ENCODE results near the gene RAB33A. TPM values are rescaled to one million over a fixed set of nuclear protein-coding genes. Genes with fewer than 3 reads are reported as not detected.

The RAB33A gene
- total and polyA plus RNA-seq, 9 donors = 0.10 to 0.49 (median 0.25) TPM

- no peak for DNase-seq
- Histone ChIP-seq H3K9me3 (replicated peaks; ENCODE audit: control insufficient read depth, low read depth, low read length) (no peaks in the 10 kb centered on the region), H3K27ac (ENCODE audit: low read length) (no peak overlapping the region)
Observed at GRCh38 chrX:130184168-130184567, 12.4 kb downstream of the RAB33A start.

GRCh38 chrX:130184857-130185256, 13.1 kb downstream of the RAB33A start:
- no CpG with 5 or more reads among the region's 2 CpGs for WGBS (ENCODE audit: insufficient coverage)
- no peak overlapping the region for H3K27ac ChIP-seq (ENCODE audit: low read length)

More at GRCh38 chrX:130184168-130184567, 12.4 kb downstream of the RAB33A start:
- Histone ChIP-seq H3K4me1 (ENCODE audit: control insufficient read depth, insufficient read depth, low read length) (no peaks in the 10 kb centered on the region), H3K36me3 (ENCODE audit: control insufficient read depth, insufficient read depth, low read length) (no peaks in the 10 kb centered on the region), H3K4me3 (ENCODE audit: low read length) (no peak overlapping the region), H3K27me3 (ENCODE audit: control insufficient read depth, insufficient read depth, low read length) (peaks cover 5% of the 10 kb centered on the region)
- WGBS (ENCODE audit: insufficient coverage) = 84% methylated on average over 11 of the region's 11 CpGs

GRCh38 chrX:130186651-130187050, 14.9 kb downstream of the RAB33A start:
- no peaks in the 10 kb centered on the region for H3K4me1 ChIP-seq (ENCODE audit: control insufficient read depth, insufficient read depth, low read length)
- H3K36me3 ChIP-seq (ENCODE audit: control insufficient read depth, insufficient read depth, low read length) = no peaks in the 10 kb centered on the region
- H3K4me3 ChIP-seq (ENCODE audit: low read length) = no peak overlapping the region
- H3K27me3 ChIP-seq (ENCODE audit: control insufficient read depth, insufficient read depth, low read length) = peaks cover 4% of the 10 kb centered on the region
- DNase-seq = peak; percentile 69
- no peaks in the 10 kb centered on the region for H3K9me3 ChIP-seq (replicated peaks; ENCODE audit: control insufficient read depth, low read depth, low read length)
- no peak overlapping the region for H3K27ac ChIP-seq (ENCODE audit: low read length)
- 48% methylated on average over 2 of the region's 4 CpGs for WGBS (ENCODE audit: insufficient coverage)

More at GRCh38 chrX:130184857-130185256, 13.1 kb downstream of the RAB33A start:
- Histone ChIP-seq H3K4me3 (ENCODE audit: low read length) (no peak overlapping the region), H3K4me1 (ENCODE audit: control insufficient read depth, insufficient read depth, low read length) (no peaks in the 10 kb centered on the region), H3K27me3 (ENCODE audit: control insufficient read depth, insufficient read depth, low read length) (peaks cover 5% of the 10 kb centered on the region), H3K9me3 (replicated peaks; ENCODE audit: control insufficient read depth, low read depth, low read length) (no peaks in the 10 kb centered on the region), H3K36me3 (ENCODE audit: control insufficient read depth, insufficient read depth, low read length) (no peaks in the 10 kb centered on the region)
- no peak for DNase-seq

- Histone ChIP-seq H3K4me3 (ENCODE audit: low read length) (no peak overlapping the region), H3K27me3 (ENCODE audit: control insufficient read depth, insufficient read depth, low read length) (peaks cover 6% of the 10 kb centered on the region), H3K4me1 (ENCODE audit: control insufficient read depth, insufficient read depth, low read length) (no peaks in the 10 kb centered on the region), H3K9me3 (replicated peaks; ENCODE audit: control insufficient read depth, low read depth, low read length) (no peaks in the 10 kb centered on the region), H3K27ac (ENCODE audit: low read length) (no peak overlapping the region), H3K36me3 (ENCODE audit: control insufficient read depth, insufficient read depth, low read length) (no peaks in the 10 kb centered on the region)
- 88% methylated on average over 3 of the region's 4 CpGs for WGBS (ENCODE audit: insufficient coverage)
- DNase-seq = no peak
Observed at GRCh38 chrX:130190801-130191200, 19.0 kb downstream of the RAB33A start.

- Histone ChIP-seq H3K4me1 (ENCODE audit: control insufficient read depth, insufficient read depth, low read length) (no peaks in the 10 kb centered on the region), H3K27me3 (ENCODE audit: control insufficient read depth, insufficient read depth, low read length) (peaks cover 4% of the 10 kb centered on the region), H3K36me3 (ENCODE audit: control insufficient read depth, insufficient read depth, low read length) (no peaks in the 10 kb centered on the region), H3K9me3 (replicated peaks; ENCODE audit: control insufficient read depth, low read depth, low read length) (no peaks in the 10 kb centered on the region), H3K27ac (ENCODE audit: low read length) (no peak overlapping the region), H3K4me3 (ENCODE audit: low read length) (no peak overlapping the region)
- no peak for DNase-seq
- WGBS (ENCODE audit: insufficient coverage) = 72% methylated on average over 4 of the region's 7 CpGs
Observed at GRCh38 chrX:130196466-130196865, 24.7 kb downstream of the RAB33A start.

GRCh38 chrX:130197464-130197863, 25.7 kb downstream of the RAB33A start:
- Histone ChIP-seq H3K27ac (ENCODE audit: low read length) (no peak overlapping the region), H3K4me1 (ENCODE audit: control insufficient read depth, insufficient read depth, low read length) (no peaks in the 10 kb centered on the region), H3K27me3 (ENCODE audit: control insufficient read depth, insufficient read depth, low read length) (peaks cover 2% of the 10 kb centered on the region), H3K36me3 (ENCODE audit: control insufficient read depth, insufficient read depth, low read length) (no peaks in the 10 kb centered on the region), H3K4me3 (ENCODE audit: low read length) (no peak overlapping the region), H3K9me3 (replicated peaks; ENCODE audit: control insufficient read depth, low read depth, low read length) (no peaks in the 10 kb centered on the region)
- WGBS (ENCODE audit: insufficient coverage) = 72% methylated on average over 2 of the region's 5 CpGs
- DNase-seq = no peak

GRCh38 chrX:130204647-130205046, 32.9 kb downstream of the RAB33A start:
- H3K27ac ChIP-seq (ENCODE audit: low read length) = no peak overlapping the region
- no peak for DNase-seq
- no peaks in the 10 kb centered on the region for H3K9me3 ChIP-seq (replicated peaks; ENCODE audit: control insufficient read depth, low read depth, low read length)
- whole genome bisulfite sequencing (ENCODE audit: insufficient coverage) = 73% methylated on average over 1 of the region's 1 CpG
- no peaks in the 10 kb centered on the region for H3K27me3 ChIP-seq (ENCODE audit: control insufficient read depth, insufficient read depth, low read length)
- no peak overlapping the region for H3K4me3 ChIP-seq (ENCODE audit: low read length)
- H3K36me3 ChIP-seq (ENCODE audit: control insufficient read depth, insufficient read depth, low read length) = peaks cover 8% of the 10 kb centered on the region
- no peaks in the 10 kb centered on the region for H3K4me1 ChIP-seq (ENCODE audit: control insufficient read depth, insufficient read depth, low read length)

- H3K36me3 ChIP-seq (ENCODE audit: control insufficient read depth, insufficient read depth, low read length) = peaks cover 19% of the 10 kb centered on the region
- H3K4me3 ChIP-seq (ENCODE audit: low read length) = no peak overlapping the region
- no peak overlapping the region for H3K27ac ChIP-seq (ENCODE audit: low read length)
- DNase-seq = no peak
- 88% methylated on average over 3 of the region's 4 CpGs for WGBS (ENCODE audit: insufficient coverage)
- no peaks in the 10 kb centered on the region for H3K4me1 ChIP-seq (ENCODE audit: control insufficient read depth, insufficient read depth, low read length)
- no peaks in the 10 kb centered on the region for H3K9me3 ChIP-seq (replicated peaks; ENCODE audit: control insufficient read depth, low read depth, low read length)
- no peaks in the 10 kb centered on the region for H3K27me3 ChIP-seq (ENCODE audit: control insufficient read depth, insufficient read depth, low read length)
Observed at GRCh38 chrX:130211415-130212186, 39.8 kb downstream of the RAB33A start.

- no peak overlapping the region for H3K4me3 ChIP-seq (ENCODE audit: low read length)
- no peaks in the 10 kb centered on the region for H3K9me3 ChIP-seq (replicated peaks; ENCODE audit: control insufficient read depth, low read depth, low read length)
- no peaks in the 10 kb centered on the region for H3K27me3 ChIP-seq (ENCODE audit: control insufficient read depth, insufficient read depth, low read length)
- no peak overlapping the region for H3K27ac ChIP-seq (ENCODE audit: low read length)
- WGBS (ENCODE audit: insufficient coverage) = no CpG with 5 or more reads among the region's 1 CpG
- H3K36me3 ChIP-seq (ENCODE audit: control insufficient read depth, insufficient read depth, low read length) = peaks cover 15% of the 10 kb centered on the region
- DNase-seq = no peak
- H3K4me1 ChIP-seq (ENCODE audit: control insufficient read depth, insufficient read depth, low read length) = no peaks in the 10 kb centered on the region
Observed at GRCh38 chrX:130212371-130212770, 40.6 kb downstream of the RAB33A start.

GRCh38 chrX:130213376-130213775, 41.6 kb downstream of the RAB33A start:
- H3K27ac ChIP-seq (ENCODE audit: low read length) = no peak overlapping the region
- no peaks in the 10 kb centered on the region for H3K27me3 ChIP-seq (ENCODE audit: control insufficient read depth, insufficient read depth, low read length)
- H3K4me3 ChIP-seq (ENCODE audit: low read length) = no peak overlapping the region
- no peaks in the 10 kb centered on the region for H3K9me3 ChIP-seq (replicated peaks; ENCODE audit: control insufficient read depth, low read depth, low read length)
- WGBS (ENCODE audit: insufficient coverage) = no CpG with 5 or more reads among the region's 2 CpGs
- H3K36me3 ChIP-seq (ENCODE audit: control insufficient read depth, insufficient read depth, low read length) = peaks cover 15% of the 10 kb centered on the region
- no peaks in the 10 kb centered on the region for H3K4me1 ChIP-seq (ENCODE audit: control insufficient read depth, insufficient read depth, low read length)
- DNase-seq = no peak

Data from muscle of leg (tissue), 11 donors.